Measurements from ENCODE around the gene SFMBT1.

Gene SFMBT1

GRCh38 chr3:52998771-52999513, 46.9 kb downstream of the SFMBT1 start:
- no peak for DNase-seq (ENCODE audit: low spot score)

GRCh38 chr3:52990637-52991036, 55.2 kb downstream of the SFMBT1 start:
- no peak for DNase-seq (ENCODE audit: low spot score)

GRCh38 chr3:52986938-52987337, 58.9 kb downstream of the SFMBT1 start:
- no peak for DNase-seq (ENCODE audit: low spot score)

GRCh38 chr3:52986049-52986448, 59.8 kb downstream of the SFMBT1 start:
- no peak for DNase-seq (ENCODE audit: low spot score)

GRCh38 chr3:52983828-52984227, 62.0 kb downstream of the SFMBT1 start:
- peak; percentile 24 for DNase-seq (ENCODE audit: low spot score)

GRCh38 chr3:52983336-52983807, 62.5 kb downstream of the SFMBT1 start:
- DNase-seq (ENCODE audit: low spot score), result peak; percentile 66

DNA sequence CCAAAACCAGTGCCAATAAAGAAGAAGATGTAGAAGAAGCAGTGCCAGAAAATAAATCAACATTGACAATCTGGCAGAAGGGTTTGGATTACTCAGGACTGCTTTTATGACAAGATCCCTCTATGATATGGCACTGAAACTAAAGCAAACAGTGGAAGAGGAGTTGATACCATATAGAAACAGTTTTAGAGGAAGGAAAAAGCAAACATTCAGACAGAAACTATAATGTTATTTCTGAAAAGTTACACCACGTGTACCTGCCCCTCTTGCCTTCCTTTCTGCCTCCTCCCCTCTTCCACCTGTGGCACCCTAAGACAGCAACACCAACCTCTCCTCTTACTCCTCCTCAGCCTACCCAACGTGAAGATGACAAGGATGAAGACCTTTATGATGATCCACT, 63.0 kb downstream of the SFMBT1 start:
- DNase-seq (ENCODE audit: low spot score), result peak; percentile 12

DNA sequence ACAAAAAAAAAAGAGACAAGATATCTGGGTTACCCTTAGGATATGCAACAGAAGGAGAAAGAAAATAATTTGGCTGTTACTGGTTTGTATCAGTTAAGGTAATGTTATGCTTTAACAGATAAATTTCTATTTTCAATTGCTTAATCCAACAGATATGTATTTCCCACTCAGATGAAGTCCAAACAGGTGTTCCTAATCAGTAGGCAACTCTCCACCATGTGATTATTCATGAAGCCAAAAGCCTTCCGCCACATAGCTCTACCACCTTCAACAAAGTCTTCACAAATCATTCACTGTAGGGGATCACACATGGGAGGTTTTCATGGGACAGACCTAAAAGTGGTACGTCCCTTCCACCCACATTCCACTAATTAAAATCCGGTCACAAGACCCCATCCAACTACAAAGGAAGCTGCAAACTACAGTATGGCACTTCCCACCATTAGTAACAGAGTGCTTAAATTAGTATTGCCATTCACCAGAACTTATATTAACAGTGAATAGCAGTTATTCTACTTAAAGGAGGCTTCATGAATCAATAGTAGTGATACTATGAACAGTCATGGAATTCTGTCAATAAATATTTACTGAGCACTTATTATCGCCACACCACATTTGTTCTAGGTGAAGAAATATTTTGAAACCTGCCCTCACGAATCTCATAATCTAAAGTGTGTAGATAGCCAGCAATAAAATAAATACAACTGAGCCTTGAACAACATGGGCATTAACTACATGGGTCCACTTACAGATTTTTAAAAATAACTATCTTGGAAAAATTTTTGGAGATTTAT, 66.5 kb downstream of the SFMBT1 start:
- no peak for DNase-seq (ENCODE audit: low spot score)

GRCh38 chr3:52978109-52978754, 67.6 kb downstream of the SFMBT1 start:
- no peak for DNase-seq (ENCODE audit: low spot score)

DNA sequence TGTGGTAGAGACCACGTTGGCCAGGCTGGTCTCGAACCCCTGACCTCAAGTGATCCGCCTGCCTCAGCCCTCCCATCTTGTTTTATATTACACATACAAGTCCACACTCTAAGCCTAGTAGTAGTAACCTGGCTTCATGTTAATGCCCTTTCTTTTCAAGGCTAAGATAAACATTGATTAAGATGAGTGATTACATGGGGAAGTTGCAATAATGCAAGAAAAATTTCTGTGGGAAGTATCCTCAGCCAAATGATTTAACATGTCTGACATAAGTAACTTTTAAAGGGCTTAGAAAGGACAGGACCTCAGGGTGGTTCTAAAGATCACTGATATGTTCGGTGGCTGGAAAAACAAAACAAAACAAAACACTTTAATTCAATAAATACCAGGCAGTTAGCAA, 72.1 kb downstream of the SFMBT1 start:
- DNase-seq (ENCODE audit: low spot score), result no peak

GRCh38 chr3:52971895-52972294, 74.0 kb downstream of the SFMBT1 start:
- DNase-seq (ENCODE audit: low spot score), result no peak

GRCh38 chr3:52967398-52967797, 78.5 kb downstream of the SFMBT1 start:
- no peak for DNase-seq (ENCODE audit: low spot score)

DNA sequence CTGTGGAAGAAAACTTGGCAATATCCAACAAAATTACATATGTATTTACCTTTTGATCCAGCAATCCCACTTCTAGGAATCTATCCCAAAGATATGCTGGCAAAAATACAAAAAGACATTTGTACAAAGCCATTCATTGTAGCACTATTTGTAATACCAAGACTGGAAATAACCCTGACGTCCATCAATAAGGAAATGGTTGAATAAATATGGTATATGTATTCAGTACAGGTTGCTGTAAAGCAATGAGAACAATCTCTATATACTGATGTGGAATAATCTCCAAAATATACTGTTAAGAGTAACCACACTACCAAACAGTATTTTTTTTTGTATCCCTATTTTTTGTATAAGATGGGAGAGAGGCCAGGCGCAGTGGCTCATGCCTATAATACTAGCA, 83.7 kb downstream of the SFMBT1 start:
- DNase-seq (ENCODE audit: low spot score), result no peak

- no peak for DNase-seq (ENCODE audit: low spot score)
Measured at GRCh38 chr3:52959773-52960172, 86.1 kb downstream of the SFMBT1 start.

DNA sequence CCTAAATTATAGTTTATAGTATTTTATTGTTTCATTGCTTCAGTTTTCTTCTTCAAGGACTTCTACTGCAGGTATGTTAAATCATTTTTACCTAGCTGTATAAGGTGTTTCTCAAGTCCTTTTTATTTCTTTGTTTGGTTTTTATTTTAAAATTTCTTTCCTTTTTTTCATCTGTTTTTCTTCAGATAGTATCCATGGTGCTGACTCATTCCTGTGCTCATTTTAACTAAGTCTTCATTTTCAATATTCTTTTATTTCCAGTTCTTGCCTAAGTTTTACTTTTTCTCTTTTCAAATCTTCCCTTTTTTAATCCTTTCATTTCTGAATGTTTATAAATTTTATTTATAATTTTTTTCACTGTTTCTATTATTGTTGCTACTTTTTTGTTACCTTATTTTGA, 106.3 kb downstream of the SFMBT1 start:
- no peak for DNase-seq (ENCODE audit: low spot score)

- peak; percentile 66 for DNase-seq (ENCODE audit: low spot score)
Measured at GRCh38 chr3:52934630-52935530, 111.0 kb downstream of the SFMBT1 start.

DNA sequence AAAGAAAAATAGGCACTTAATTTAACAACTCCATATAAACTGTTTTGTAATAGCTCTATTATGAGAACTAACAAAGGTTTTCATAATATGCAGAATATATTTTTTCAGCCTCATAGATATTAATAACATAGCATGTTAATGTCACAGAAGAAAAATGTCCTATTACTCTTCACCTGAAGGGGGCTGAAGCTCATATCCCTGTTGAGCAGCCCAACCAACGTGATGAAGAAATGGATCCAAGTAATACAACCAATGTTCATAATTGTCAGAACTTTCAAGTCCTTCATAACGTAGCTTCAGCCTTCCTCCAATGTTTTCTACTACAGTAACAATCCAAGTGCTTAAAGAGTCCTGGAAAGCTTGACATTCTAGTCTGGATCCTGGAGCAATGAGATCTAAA, 114.0 kb downstream of the SFMBT1 start:
- DNase-seq (ENCODE audit: low spot score), result peak; percentile 21

- DNase-seq (ENCODE audit: low spot score), result no peak
Measured at GRCh38 chr3:52931328-52931727, 114.5 kb downstream of the SFMBT1 start.

GRCh38 chr3:52930748-52931147, 115.1 kb downstream of the SFMBT1 start:
- peak; percentile 57 for DNase-seq (ENCODE audit: low spot score)

DNA sequence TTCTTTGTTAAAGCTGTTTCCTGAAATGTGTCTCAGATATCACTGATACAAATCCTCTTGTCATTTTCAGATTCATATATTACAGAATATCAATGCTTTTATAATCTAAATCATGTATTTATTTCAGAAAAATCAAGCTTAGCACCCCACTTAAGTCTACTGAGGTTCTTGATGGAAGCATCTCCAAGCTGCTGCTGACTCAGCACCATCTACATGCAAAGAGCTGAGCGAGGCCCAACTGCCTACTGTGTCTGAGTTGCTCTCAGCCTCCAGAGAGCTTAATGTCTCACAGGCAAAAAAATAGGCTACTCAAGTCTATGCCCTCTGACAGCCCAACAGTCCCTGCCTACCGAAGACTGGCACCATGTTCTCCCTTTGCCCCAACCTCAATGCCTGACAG, 119.3 kb downstream of the SFMBT1 start:
- DNase-seq (ENCODE audit: low spot score), result no peak

- no peak for DNase-seq (ENCODE audit: low spot score)
Measured at GRCh38 chr3:52925405-52926313, 120.2 kb downstream of the SFMBT1 start.

All from germinal center (tissue), 1 donor.